H9 (cell line): ENCODE results near the gene ABR. TPM values are rescaled to one million over a fixed set of nuclear protein-coding genes. Genes with fewer than 3 reads are reported as not detected.

Experiments used
- DNase-seq: peaks from one replicate; pipeline ENCODE4 v3.0.0-alpha.2; 2017
- H2AFZ ChIP-seq: one replicate; pipeline ENCODE4 v1.6.1; 2013; ENCODE audit warnings: mild to moderate bottlenecking, low read length, control low read depth, moderate library complexity
- H2AK5ac ChIP-seq: 2 replicates; pipeline ENCODE4 v1.6.1; 2013; ENCODE audit warnings: low read length, control low read depth, mixed read lengths; ENCODE audit not compliant: insufficient read length
- H2BK120ac ChIP-seq: one replicate; pipeline ENCODE4 v1.6.1; 2013; ENCODE audit warnings: low read depth, mild to moderate bottlenecking, low read length, control low read depth, inconsistent platforms; ENCODE audit not compliant: poor library complexity, severe bottlenecking
- H2BK12ac ChIP-seq: 2 replicates; pipeline ENCODE4 v1.6.1; 2013; ENCODE audit warnings: low read length, control low read depth, mixed read lengths, low read depth; ENCODE audit not compliant: insufficient read length
- H2BK15ac ChIP-seq: 2 replicates; pipeline ENCODE4 v1.6.1; 2013; ENCODE audit warnings: low read depth, low read length, control low read depth
- H2BK20ac ChIP-seq: one replicate; pipeline ENCODE4 v1.6.1; 2013; ENCODE audit warnings: low read depth, mild to moderate bottlenecking, low read length, control low read depth, inconsistent platforms; ENCODE audit not compliant: poor library complexity, severe bottlenecking
- H2BK5ac ChIP-seq: 2 replicates; pipeline ENCODE4 v1.6.1; 2013; ENCODE audit warnings: low read length, control low read depth, mixed read lengths; ENCODE audit not compliant: insufficient read length
- H3K14ac ChIP-seq: 2 replicates; pipeline ENCODE4 v1.6.1; 2013; ENCODE audit warnings: low read length, control low read depth; ENCODE audit not compliant: insufficient read depth
- H3K18ac ChIP-seq: 2 replicates; pipeline ENCODE4 v1.6.1; 2013; ENCODE audit warnings: low read depth, mild to moderate bottlenecking, mixed read lengths, low read length, control low read depth; ENCODE audit not compliant: insufficient read length
- H3K23ac ChIP-seq: 2 replicates; pipeline ENCODE4 v1.6.1; 2013; ENCODE audit warnings: low read length, control low read depth, mixed read lengths, low read depth; ENCODE audit not compliant: insufficient read length
- H3K23me2 ChIP-seq: 2 replicates; pipeline ENCODE4 v1.6.1; 2013; ENCODE audit warnings: low read depth, mild to moderate bottlenecking, mixed read lengths, low read length, control low read depth; ENCODE audit not compliant: insufficient read length, poor library complexity, severe bottlenecking
- H3K27ac ChIP-seq: 2 replicates; pipeline ENCODE4 v1.5.1; 2013; ENCODE audit warnings: low read length, control low read depth, mixed read lengths, low read depth; ENCODE audit not compliant: insufficient read length
- H3K27me3 ChIP-seq: 2 replicates; pipeline ENCODE4 v1.6.1; 2013; ENCODE audit warnings: low read length, control low read depth, inconsistent platforms; ENCODE audit not compliant: insufficient read depth
- H3K4ac ChIP-seq: 2 replicates; pipeline ENCODE4 v1.6.1; 2013; ENCODE audit warnings: low read depth, mild to moderate bottlenecking, control low read depth, inconsistent platforms, low read length, moderate library complexity
- H3K4me1 ChIP-seq: 2 replicates; pipeline ENCODE4 v1.6.1; 2013; ENCODE audit warnings: low read length, control low read depth, inconsistent platforms; ENCODE audit not compliant: insufficient read depth
- H3K4me2 ChIP-seq: 2 replicates; pipeline ENCODE4 v1.6.1; 2013; ENCODE audit warnings: low read length, control low read depth, mixed read lengths; ENCODE audit not compliant: insufficient read length, insufficient read depth
- H3K56ac ChIP-seq: 2 replicates; pipeline ENCODE4 v1.6.1; 2013; ENCODE audit warnings: low read depth, mild to moderate bottlenecking, mixed read lengths, low read length, control low read depth; ENCODE audit not compliant: insufficient read length
- H3K79me1 ChIP-seq: 2 replicates; pipeline ENCODE4 v1.6.1; 2013; ENCODE audit warnings: low read depth, mild to moderate bottlenecking, moderate library complexity, low read length, control low read depth, inconsistent platforms; ENCODE audit not compliant: insufficient read depth, poor library complexity, severe bottlenecking
- H3K79me2 ChIP-seq: 2 replicates; pipeline ENCODE4 v1.6.1; 2013; ENCODE audit warnings: low read length, control low read depth, inconsistent platforms; ENCODE audit not compliant: insufficient read depth
- H3K9ac ChIP-seq: 2 replicates; pipeline ENCODE4 v1.6.1; 2013; ENCODE audit warnings: low read length, control low read depth, mixed read lengths; ENCODE audit not compliant: insufficient read length; ENCODE audit errors: extremely low read depth
- H3K9me3 ChIP-seq: one replicate; pipeline ENCODE4 v1.6.1; 2013; ENCODE audit warnings: low read depth, low read length, inconsistent platforms; ENCODE audit not compliant: control insufficient read depth
- H3T11ph ChIP-seq: one replicate; pipeline ENCODE4 v1.6.1; 2013; ENCODE audit warnings: mild to moderate bottlenecking, low read length, control low read depth, inconsistent platforms
- H4K20me1 ChIP-seq: one replicate; pipeline ENCODE4 v1.6.1; 2013; ENCODE audit not compliant: control insufficient read depth, insufficient read length, insufficient read depth
- H4K5ac ChIP-seq: 2 replicates; pipeline ENCODE4 v1.6.1; 2013; ENCODE audit warnings: low read depth, mild to moderate bottlenecking, mixed read lengths, low read length, control low read depth; ENCODE audit not compliant: insufficient read length
- H4K8ac ChIP-seq: replicated peaks from 2 replicates; pipeline ENCODE4 v1.6.1; 2013; ENCODE audit warnings: low read length, control low read depth, mixed read lengths, low read depth; ENCODE audit not compliant: insufficient read length
- H4K91ac ChIP-seq: 2 replicates; pipeline ENCODE4 v1.6.1; 2013; ENCODE audit warnings: low read depth, mild to moderate bottlenecking, moderate library complexity, mixed read lengths, low read length, control low read depth; ENCODE audit not compliant: insufficient read length
- H3K27ac Mint-ChIP-seq, 3 experiments: 2 replicates in 2 of 3; 3 replicates in 1 of 3; pipeline ENCODE4 v1.8.0; 2020 to 2021; ENCODE audit warnings: mixed read lengths in 3 of 3, mild to moderate bottlenecking in 1 of 3, moderate library complexity in 1 of 3
- H3K27me3 Mint-ChIP-seq: 2 replicates; pipeline ENCODE4 v1.8.0; 2021; ENCODE audit warnings: low read depth, mild to moderate bottlenecking, moderate library complexity, mixed read lengths
- H3K36me3 Mint-ChIP-seq, 3 experiments: 2 replicates in 2 of 3; 3 replicates in 1 of 3; pipeline ENCODE4 v1.8.0; 2020 to 2021; ENCODE audit warnings: low read depth in 3 of 3, mixed read lengths in 3 of 3; ENCODE audit not compliant: insufficient read depth in 1 of 3
- H3K4me1 Mint-ChIP-seq, 2 experiments: 2 replicates each; pipeline ENCODE4 v1.8.0; 2020; ENCODE audit warnings: mixed read lengths in 2 of 2
- H3K4me3 Mint-ChIP-seq, 2 experiments: 2 replicates in 1 of 2; 3 replicates in 1 of 2; pipeline ENCODE4 v1.8.0; 2020 to 2021; ENCODE audit warnings: mild to moderate bottlenecking in 2 of 2, mixed read lengths in 2 of 2, moderate library complexity in 1 of 2
- H3K9me3 Mint-ChIP-seq, 2 experiments: 2 replicates in 1 of 2; 3 replicates in 1 of 2; pipeline ENCODE4 v1.8.0; 2020; ENCODE audit warnings: mild to moderate bottlenecking in 2 of 2, mixed read lengths in 2 of 2, moderate library complexity in 1 of 2
- WGBS: extraction: QIAGEN DNeasy Blood & Tissue Kit; methylation state at CpG from one replicate; pipeline ENCODE4 v1.1.7; 2013; ENCODE audit warnings: missing lambda C conversion rate, low lambda C conversion rate, mixed read lengths; ENCODE audit not compliant: insufficient read length; ENCODE audit errors: extremely low coverage; 5-methylcytosine and 5-hydroxymethylcytosine counted together
- total RNA-seq: library from RNA; stranded (reverse); gene quantifications from 2 replicates; pipeline ENCODE4 v1.2.1, GENCODE V29; 2021
- TF ChIP-seq, protein P1 (sequence below): fragments of 200-600 bp; sonication (generic); conservative IDR thresholded peaks from 3 replicates; pipeline ENCODE4 v1.8.0; 2021; ENCODE audit warnings: antibody characterized with exemption, mild to moderate bottlenecking

Gene ABR
- total RNA-seq, 1 experiment from 2014 or later = 34.7 TPM

- no peaks in the 10 kb centered on the region for H3K9me3 Mint-ChIP-seq
- H2BK5ac ChIP-seq = no peak overlapping the region
- no peaks in the 10 kb centered on the region for H3K79me1 ChIP-seq
- peak overlapping the region; percentile 45; the same call in 1 of the 2 replicates for H3K14ac ChIP-seq
- no peak overlapping the region for H4K5ac ChIP-seq
- peaks cover 2 to 6% of the 10 kb centered on the region in 2 experiments; a peak in 1 of 4 replicates for H3K4me1 Mint-ChIP-seq
- H3K27me3 ChIP-seq = no peaks in the 10 kb centered on the region
- H3K4ac ChIP-seq = no peak overlapping the region
- H3K18ac ChIP-seq = peak overlapping the region; percentile 51
- H3K9me3 ChIP-seq = no peaks in the 10 kb centered on the region
- peak; percentile 92 for DNase-seq
- peak overlapping the region; percentile 51 for H3K9ac ChIP-seq
- H3K27ac Mint-ChIP-seq = no peak overlapping the region
- no peak overlapping the region for H3K56ac ChIP-seq
- H2AK5ac ChIP-seq = no peak overlapping the region
- no peak overlapping the region for H2BK20ac ChIP-seq
- peaks cover 51% of the 10 kb centered on the region for H3K27me3 Mint-ChIP-seq
- H2BK12ac ChIP-seq = no peak overlapping the region
- H3K27ac ChIP-seq = no peak overlapping the region
- no peak overlapping the region for H4K8ac ChIP-seq
- no peak overlapping the region for H2BK15ac ChIP-seq
- H3T11ph ChIP-seq = no peak overlapping the region
- H3K36me3 Mint-ChIP-seq = no peaks in the 10 kb centered on the region
- no peak overlapping the region for H3K23ac ChIP-seq
- no peaks in the 10 kb centered on the region for H3K79me2 ChIP-seq
- no peaks in the 10 kb centered on the region for H3K4me1 ChIP-seq
- H3K4me3 Mint-ChIP-seq = peak overlapping the region; percentile 61 to 76
- no CpG with 5 or more reads among the region's 91 CpGs for WGBS
- H4K20me1 ChIP-seq = no peaks in the 10 kb centered on the region
- no peak overlapping the region for H2AFZ ChIP-seq
- peak overlapping the region; percentile 59 for H3K4me2 ChIP-seq
- H3K23me2 ChIP-seq = peaks cover 6% of the 10 kb centered on the region
- H2BK120ac ChIP-seq = no peak overlapping the region
- H4K91ac ChIP-seq = no peak overlapping the region
- TF ChIP-seq, protein P1, sequence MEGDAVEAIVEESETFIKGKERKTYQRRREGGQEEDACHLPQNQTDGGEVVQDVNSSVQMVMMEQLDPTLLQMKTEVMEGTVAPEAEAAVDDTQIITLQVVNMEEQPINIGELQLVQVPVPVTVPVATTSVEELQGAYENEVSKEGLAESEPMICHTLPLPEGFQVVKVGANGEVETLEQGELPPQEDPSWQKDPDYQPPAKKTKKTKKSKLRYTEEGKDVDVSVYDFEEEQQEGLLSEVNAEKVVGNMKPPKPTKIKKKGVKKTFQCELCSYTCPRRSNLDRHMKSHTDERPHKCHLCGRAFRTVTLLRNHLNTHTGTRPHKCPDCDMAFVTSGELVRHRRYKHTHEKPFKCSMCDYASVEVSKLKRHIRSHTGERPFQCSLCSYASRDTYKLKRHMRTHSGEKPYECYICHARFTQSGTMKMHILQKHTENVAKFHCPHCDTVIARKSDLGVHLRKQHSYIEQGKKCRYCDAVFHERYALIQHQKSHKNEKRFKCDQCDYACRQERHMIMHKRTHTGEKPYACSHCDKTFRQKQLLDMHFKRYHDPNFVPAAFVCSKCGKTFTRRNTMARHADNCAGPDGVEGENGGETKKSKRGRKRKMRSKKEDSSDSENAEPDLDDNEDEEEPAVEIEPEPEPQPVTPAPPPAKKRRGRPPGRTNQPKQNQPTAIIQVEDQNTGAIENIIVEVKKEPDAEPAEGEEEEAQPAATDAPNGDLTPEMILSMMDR = no peak; the same call in 2 of the 3 replicates
Measured at GRCh38 chr17:1203111-1203966, 23.6 kb upstream of the ABR start.
